WTC11 (cell line): ENCODE data around the gene SEMA4D. TPM values are rescaled to one million over a fixed set of nuclear protein-coding genes. Genes with fewer than 3 reads are reported as not detected.

Source experiments
- ATAC-seq: fragments of 200-7000 bp; cut with Tn5 transposase; 2 replicates; pipeline ENCODE4 v1.10.0; 2021; ENCODE audit warnings: mild to moderate bottlenecking, moderate library complexity
- CTCF ChIA-PET: fragments of 300-600 bp; sonication (Branson Sonifier 250); formaldehyde crosslinking; loops from one replicate; lab custom pipeline; 2021; ENCODE audit warnings: antibody characterized with exemption; lab: Charles Lee
- POLR2A ChIA-PET: fragments of 350-600 bp; sonication (Branson Sonifier 250); formaldehyde crosslinking; loops from one replicate; lab custom pipeline; 2021; ENCODE audit warnings: antibody characterized with exemption; lab: Charles Lee
- DNase-seq: peaks from one replicate; pipeline ENCODE4 v3.0.0; 2021; ENCODE audit warnings: low spot score
- H3K27ac Mint-ChIP-seq: 2 replicates; pipeline ENCODE4 v1.8.0; 2021; ENCODE audit warnings: mixed read lengths
- H3K27me3 Mint-ChIP-seq: 2 replicates; pipeline ENCODE4 v1.8.0; 2021; ENCODE audit warnings: low read depth, mild to moderate bottlenecking, moderate library complexity, mixed read lengths
- H3K36me3 Mint-ChIP-seq: 2 replicates; pipeline ENCODE4 v1.8.0; 2021; ENCODE audit warnings: mixed read lengths
- H3K4me1 Mint-ChIP-seq: 2 replicates; pipeline ENCODE4 v1.8.0; 2022; ENCODE audit warnings: mixed read lengths
- H3K4me3 Mint-ChIP-seq: 2 replicates; pipeline ENCODE4 v1.8.0; 2021; ENCODE audit warnings: mild to moderate bottlenecking, moderate library complexity, mixed read lengths
- H3K9me3 Mint-ChIP-seq: 2 replicates; pipeline ENCODE4 v1.8.0; 2021; ENCODE audit warnings: mixed read lengths
- AFF4 ChIP-seq: sonication (generic); formaldehyde crosslinking; IDR thresholded peaks from 2 replicates; pipeline ENCODE4 v1.8.1; 2023; ENCODE audit warnings: mild to moderate bottlenecking, missing genetic modification reagents, borderline replicate concordance
- ERG ChIP-seq: fragments of 250-450 bp; sonication (Bioruptor Pico); IDR thresholded peaks from 2 replicates; pipeline ENCODE4 v1.8.0; 2021; ENCODE audit warnings: mild to moderate bottlenecking
- FOXJ3 ChIP-seq: sonication (generic); formaldehyde crosslinking; IDR thresholded peaks from 2 replicates; pipeline ENCODE4 v1.9.0; 2021; ENCODE audit warnings: missing genetic modification reagents, mild to moderate bottlenecking, borderline replicate concordance
- GTF2I ChIP-seq: fragments of 250-450 bp; sonication (Bioruptor Pico); conservative IDR thresholded peaks from 2 replicates; pipeline ENCODE4 v1.4.0; 2021; ENCODE audit warnings: mild to moderate bottlenecking
- HMGA2 ChIP-seq: fragments of 250-450 bp; sonication (Bioruptor Pico); IDR thresholded peaks from 2 replicates; pipeline ENCODE4 v1.4.0; 2021; ENCODE audit warnings: mild to moderate bottlenecking, moderate library complexity
- JAZF1 ChIP-seq: fragments of 250-450 bp; sonication (Bioruptor Pico); IDR thresholded peaks from 2 replicates; pipeline ENCODE4 v1.9.0; 2021; ENCODE audit warnings: moderate library complexity, mild to moderate bottlenecking, inconsistent platforms
- ZNF121 ChIP-seq: sonication (generic); formaldehyde crosslinking; IDR thresholded peaks from 2 replicates; pipeline ENCODE4 v1.8.0; 2023; ENCODE audit warnings: missing genetic modification reagents
- ZNF281 ChIP-seq: sonication (generic); formaldehyde crosslinking; IDR thresholded peaks from 2 replicates; pipeline ENCODE4 v1.8.0; 2023; ENCODE audit warnings: mild to moderate bottlenecking, missing genetic modification reagents
- ZNF671 ChIP-seq: fragments of 250-450 bp; sonication (Bioruptor Pico); IDR thresholded peaks from 2 replicates; pipeline ENCODE4 v1.8.0; 2021; ENCODE audit warnings: mild to moderate bottlenecking
- total RNA-seq: library from RNA; stranded (reverse); gene quantifications from 3 replicates; pipeline ENCODE4 v1.2.3, GENCODE V29; 2021
- TF ChIP-seq, protein P1 (sequence below): sonication (generic); formaldehyde crosslinking; IDR thresholded peaks from 2 replicates; pipeline ENCODE4 v1.8.1; 2022; ENCODE audit warnings: mild to moderate bottlenecking, moderate library complexity, missing genetic modification reagents
- TF ChIP-seq, protein P2 (sequence below): sonication (generic); formaldehyde crosslinking; IDR thresholded peaks from 2 replicates; pipeline ENCODE4 v1.8.0; 2023; ENCODE audit warnings: missing genetic modification reagents, mild to moderate bottlenecking, borderline replicate concordance
- TF ChIP-seq, protein P3 (sequence below): sonication (generic); formaldehyde crosslinking; IDR thresholded peaks from 2 replicates; pipeline ENCODE4 v1.8.1; 2023; ENCODE audit warnings: mild to moderate bottlenecking, missing genetic modification reagents, moderate library complexity
- TF ChIP-seq, protein P4 (sequence below): sonication (generic); formaldehyde crosslinking; IDR thresholded peaks from 2 replicates; pipeline ENCODE4 v1.8.1; 2023; ENCODE audit warnings: mild to moderate bottlenecking, missing genetic modification reagents, moderate library complexity
- TF ChIP-seq, protein P5 (sequence below): fragments of 250-450 bp; sonication (Bioruptor Pico); IDR thresholded peaks from 2 replicates; pipeline ENCODE4 v1.9.0; 2021; ENCODE audit warnings: mild to moderate bottlenecking, borderline replicate concordance

Gene SEMA4D
- total RNA-seq, 1 experiment from 2014 or later, result 67.8 TPM

DNA sequence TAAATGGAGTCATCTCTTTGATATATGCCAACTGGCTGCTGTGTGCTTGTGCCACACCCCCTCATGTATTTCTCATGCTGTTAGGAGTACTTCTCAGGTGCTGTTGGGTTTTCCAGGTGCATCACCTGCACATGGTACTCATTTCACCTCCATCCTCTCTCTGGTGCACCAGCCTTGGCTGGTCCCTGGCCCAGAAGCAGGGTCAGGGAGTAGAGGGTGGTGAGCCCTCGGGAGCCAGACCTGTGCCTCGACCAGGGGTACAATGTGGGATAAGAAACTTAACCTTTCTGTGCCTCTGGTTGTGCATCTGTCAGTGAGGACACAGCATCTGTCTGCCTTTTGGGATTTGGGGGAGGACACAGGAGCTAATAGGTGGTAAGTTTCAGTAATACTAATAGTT, 141.1 kb downstream of the SEMA4D start (continued):
- TF ChIP-seq, protein P1, sequence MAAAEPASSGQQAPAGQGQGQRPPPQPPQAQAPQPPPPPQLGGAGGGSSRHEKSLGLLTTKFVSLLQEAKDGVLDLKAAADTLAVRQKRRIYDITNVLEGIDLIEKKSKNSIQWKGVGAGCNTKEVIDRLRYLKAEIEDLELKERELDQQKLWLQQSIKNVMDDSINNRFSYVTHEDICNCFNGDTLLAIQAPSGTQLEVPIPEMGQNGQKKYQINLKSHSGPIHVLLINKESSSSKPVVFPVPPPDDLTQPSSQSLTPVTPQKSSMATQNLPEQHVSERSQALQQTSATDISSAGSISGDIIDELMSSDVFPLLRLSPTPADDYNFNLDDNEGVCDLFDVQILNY, result no peak
- TF ChIP-seq, protein P2, sequence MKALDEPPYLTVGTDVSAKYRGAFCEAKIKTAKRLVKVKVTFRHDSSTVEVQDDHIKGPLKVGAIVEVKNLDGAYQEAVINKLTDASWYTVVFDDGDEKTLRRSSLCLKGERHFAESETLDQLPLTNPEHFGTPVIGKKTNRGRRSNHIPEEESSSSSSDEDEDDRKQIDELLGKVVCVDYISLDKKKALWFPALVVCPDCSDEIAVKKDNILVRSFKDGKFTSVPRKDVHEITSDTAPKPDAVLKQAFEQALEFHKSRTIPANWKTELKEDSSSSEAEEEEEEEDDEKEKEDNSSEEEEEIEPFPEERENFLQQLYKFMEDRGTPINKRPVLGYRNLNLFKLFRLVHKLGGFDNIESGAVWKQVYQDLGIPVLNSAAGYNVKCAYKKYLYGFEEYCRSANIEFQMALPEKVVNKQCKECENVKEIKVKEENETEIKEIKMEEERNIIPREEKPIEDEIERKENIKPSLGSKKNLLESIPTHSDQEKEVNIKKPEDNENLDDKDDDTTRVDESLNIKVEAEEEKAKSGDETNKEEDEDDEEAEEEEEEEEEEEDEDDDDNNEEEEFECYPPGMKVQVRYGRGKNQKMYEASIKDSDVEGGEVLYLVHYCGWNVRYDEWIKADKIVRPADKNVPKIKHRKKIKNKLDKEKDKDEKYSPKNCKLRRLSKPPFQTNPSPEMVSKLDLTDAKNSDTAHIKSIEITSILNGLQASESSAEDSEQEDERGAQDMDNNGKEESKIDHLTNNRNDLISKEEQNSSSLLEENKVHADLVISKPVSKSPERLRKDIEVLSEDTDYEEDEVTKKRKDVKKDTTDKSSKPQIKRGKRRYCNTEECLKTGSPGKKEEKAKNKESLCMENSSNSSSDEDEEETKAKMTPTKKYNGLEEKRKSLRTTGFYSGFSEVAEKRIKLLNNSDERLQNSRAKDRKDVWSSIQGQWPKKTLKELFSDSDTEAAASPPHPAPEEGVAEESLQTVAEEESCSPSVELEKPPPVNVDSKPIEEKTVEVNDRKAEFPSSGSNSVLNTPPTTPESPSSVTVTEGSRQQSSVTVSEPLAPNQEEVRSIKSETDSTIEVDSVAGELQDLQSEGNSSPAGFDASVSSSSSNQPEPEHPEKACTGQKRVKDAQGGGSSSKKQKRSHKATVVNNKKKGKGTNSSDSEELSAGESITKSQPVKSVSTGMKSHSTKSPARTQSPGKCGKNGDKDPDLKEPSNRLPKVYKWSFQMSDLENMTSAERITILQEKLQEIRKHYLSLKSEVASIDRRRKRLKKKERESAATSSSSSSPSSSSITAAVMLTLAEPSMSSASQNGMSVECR (CRISPR knock-in tag), result no peak

DNA sequence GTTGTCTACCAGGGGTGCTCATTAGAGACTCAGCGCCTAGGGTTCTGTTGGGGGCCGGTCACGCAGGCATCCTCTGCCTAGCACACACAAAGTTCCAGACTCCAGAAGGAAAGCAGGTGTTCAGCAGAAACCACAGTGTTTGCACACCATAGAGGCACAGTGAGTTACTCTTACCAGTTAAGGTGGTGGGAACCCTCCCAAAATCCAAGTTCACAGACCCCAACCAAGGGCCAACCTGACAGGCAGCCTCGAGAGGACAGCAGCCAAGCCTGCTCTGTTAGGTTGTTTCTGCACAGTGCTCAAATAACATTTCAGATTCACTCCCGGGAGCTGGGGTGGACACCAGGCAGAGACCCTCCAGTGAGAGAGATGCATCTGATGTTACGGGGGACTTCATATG, 143.4 kb downstream of the SEMA4D start:
- POLR2A ChIA-PET, result no interaction called here
- Mint-ChIP-seq H3K4me3 (no peak overlapping the region), H3K27ac (no peak overlapping the region), H3K36me3 (peaks cover 90% of the 10 kb centered on the region), H3K4me1 (no peaks in the 10 kb centered on the region), H3K27me3 (no peaks in the 10 kb centered on the region), H3K9me3 (no peaks in the 10 kb centered on the region)
- ATAC-seq, result no peak
- DNase-seq, result no peak
- CTCF ChIA-PET, result no interaction called here
- TF ChIP-seq, protein P3, sequence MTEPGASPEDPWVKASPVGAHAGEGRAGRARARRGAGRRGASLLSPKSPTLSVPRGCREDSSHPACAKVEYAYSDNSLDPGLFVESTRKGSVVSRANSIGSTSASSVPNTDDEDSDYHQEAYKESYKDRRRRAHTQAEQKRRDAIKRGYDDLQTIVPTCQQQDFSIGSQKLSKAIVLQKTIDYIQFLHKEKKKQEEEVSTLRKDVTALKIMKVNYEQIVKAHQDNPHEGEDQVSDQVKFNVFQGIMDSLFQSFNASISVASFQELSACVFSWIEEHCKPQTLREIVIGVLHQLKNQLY (CRISPR knock-in tag), result no peak
- no peak for TF ChIP-seq ERG (CRISPR knock-in tag)
- no peak for TF ChIP-seq ZNF671 (CRISPR knock-in tag)
- TF ChIP-seq HMGA2, result no peak
- TF ChIP-seq ZNF121, result no peak
- TF ChIP-seq, protein P4, sequence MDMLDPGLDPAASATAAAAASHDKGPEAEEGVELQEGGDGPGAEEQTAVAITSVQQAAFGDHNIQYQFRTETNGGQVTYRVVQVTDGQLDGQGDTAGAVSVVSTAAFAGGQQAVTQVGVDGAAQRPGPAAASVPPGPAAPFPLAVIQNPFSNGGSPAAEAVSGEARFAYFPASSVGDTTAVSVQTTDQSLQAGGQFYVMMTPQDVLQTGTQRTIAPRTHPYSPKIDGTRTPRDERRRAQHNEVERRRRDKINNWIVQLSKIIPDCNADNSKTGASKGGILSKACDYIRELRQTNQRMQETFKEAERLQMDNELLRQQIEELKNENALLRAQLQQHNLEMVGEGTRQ, result no peak
- no peak for TF ChIP-seq AFF4 (CRISPR knock-in tag)
- TF ChIP-seq, protein P5, sequence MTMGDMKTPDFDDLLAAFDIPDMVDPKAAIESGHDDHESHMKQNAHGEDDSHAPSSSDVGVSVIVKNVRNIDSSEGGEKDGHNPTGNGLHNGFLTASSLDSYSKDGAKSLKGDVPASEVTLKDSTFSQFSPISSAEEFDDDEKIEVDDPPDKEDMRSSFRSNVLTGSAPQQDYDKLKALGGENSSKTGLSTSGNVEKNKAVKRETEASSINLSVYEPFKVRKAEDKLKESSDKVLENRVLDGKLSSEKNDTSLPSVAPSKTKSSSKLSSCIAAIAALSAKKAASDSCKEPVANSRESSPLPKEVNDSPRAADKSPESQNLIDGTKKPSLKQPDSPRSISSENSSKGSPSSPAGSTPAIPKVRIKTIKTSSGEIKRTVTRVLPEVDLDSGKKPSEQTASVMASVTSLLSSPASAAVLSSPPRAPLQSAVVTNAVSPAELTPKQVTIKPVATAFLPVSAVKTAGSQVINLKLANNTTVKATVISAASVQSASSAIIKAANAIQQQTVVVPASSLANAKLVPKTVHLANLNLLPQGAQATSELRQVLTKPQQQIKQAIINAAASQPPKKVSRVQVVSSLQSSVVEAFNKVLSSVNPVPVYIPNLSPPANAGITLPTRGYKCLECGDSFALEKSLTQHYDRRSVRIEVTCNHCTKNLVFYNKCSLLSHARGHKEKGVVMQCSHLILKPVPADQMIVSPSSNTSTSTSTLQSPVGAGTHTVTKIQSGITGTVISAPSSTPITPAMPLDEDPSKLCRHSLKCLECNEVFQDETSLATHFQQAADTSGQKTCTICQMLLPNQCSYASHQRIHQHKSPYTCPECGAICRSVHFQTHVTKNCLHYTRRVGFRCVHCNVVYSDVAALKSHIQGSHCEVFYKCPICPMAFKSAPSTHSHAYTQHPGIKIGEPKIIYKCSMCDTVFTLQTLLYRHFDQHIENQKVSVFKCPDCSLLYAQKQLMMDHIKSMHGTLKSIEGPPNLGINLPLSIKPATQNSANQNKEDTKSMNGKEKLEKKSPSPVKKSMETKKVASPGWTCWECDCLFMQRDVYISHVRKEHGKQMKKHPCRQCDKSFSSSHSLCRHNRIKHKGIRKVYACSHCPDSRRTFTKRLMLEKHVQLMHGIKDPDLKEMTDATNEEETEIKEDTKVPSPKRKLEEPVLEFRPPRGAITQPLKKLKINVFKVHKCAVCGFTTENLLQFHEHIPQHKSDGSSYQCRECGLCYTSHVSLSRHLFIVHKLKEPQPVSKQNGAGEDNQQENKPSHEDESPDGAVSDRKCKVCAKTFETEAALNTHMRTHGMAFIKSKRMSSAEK (CRISPR knock-in tag), result no peak
- TF ChIP-seq GTF2I, result no peak
- TF ChIP-seq JAZF1, result no peak
- TF ChIP-seq FOXJ3, result no peak
- TF ChIP-seq ZNF281 (CRISPR knock-in tag), result no peak
